ENCODE results near the gene NOD2. TPM values are rescaled to one million over a fixed set of nuclear protein-coding genes. Genes with fewer than 3 reads are reported as not detected.

The NOD2 gene
- total RNA-seq, 6 experiments from 2014 or later: not detected

GRCh38 chr16:50651835-50652438 is 41.5 kb upstream of the NOD2 start:
- Mint-ChIP-seq H3K36me3 (ENCODE audit: low read depth) (no peaks in the 10 kb centered on the region), H3K4me1 (ENCODE audit: low read depth) (no peaks in the 10 kb centered on the region), H3K9me3 (peaks cover 5% of the 10 kb centered on the region; the same call in 1 of the 2 replicates), H3K27me3 (ENCODE audit: insufficient read depth) (peaks cover 25% of the 10 kb centered on the region), H3K27ac (no peak overlapping the region), H3K4me3 (no peak overlapping the region)
- no peak for TF ChIP-seq CTCF (IDR thresholded peaks at IDR 0.05)
- DNase-seq: no peak

- Mint-ChIP-seq H3K4me3 (no peak overlapping the region), H3K4me1 (ENCODE audit: low read depth) (no peaks in the 10 kb centered on the region), H3K27ac (no peak overlapping the region), H3K36me3 (ENCODE audit: low read depth) (no peaks in the 10 kb centered on the region), H3K27me3 (ENCODE audit: insufficient read depth) (peaks cover 16% of the 10 kb centered on the region), H3K9me3 (peaks cover 5% of the 10 kb centered on the region; the same call in 1 of the 2 replicates)
- no peak for TF ChIP-seq CTCF (IDR thresholded peaks at IDR 0.05)
- no peak for DNase-seq
Observed at GRCh38 chr16:50652836-50653425, 40.5 kb upstream of the NOD2 start.

DNA sequence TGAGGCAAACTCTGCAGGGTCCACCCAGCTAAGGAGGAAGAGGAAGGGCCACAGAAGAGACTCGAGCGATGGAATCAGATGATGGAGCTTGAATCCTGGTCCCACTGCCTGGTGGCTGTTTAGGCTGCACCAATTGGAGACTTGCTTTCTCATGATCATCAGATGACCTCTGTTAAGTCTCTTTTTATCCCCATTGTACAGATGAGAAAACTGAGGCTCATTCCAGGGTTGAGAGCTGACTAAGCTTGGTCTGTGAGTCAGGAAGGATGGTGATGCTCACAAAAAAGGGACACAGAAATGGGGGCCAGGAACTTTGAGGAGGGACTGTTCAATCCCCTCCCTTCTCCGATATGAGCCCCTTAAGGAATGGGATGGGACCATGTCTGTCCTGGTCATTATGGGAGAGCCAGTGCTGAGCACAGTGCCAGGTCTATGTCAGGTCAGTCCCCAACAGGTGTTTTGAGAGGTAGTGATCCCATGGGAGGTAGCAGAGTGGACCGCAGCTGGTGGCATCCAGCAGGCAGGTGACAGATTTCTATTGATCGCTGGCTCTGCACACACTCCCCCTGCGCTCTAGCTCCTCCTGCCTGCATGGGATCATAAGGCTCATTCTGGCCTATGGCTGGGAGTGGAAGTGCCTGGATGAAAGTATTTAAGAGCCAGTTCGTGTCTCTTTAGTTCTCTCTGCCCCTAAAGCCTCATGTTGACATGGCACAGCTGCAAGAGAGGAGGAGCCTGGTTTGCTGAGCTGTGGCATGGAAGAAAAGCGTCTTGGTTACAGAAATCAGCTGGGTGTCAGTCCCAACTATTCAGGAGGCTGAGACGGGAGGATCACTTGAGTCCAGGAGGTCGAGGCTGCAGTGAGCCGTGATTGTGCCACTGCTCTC is 39.5 kb upstream of the NOD2 start:
- no peaks in the 10 kb centered on the region for H3K4me1 Mint-ChIP-seq (ENCODE audit: low read depth)
- no peak for DNase-seq
- H3K27me3 Mint-ChIP-seq (ENCODE audit: insufficient read depth): peaks cover 15% of the 10 kb centered on the region
- no peak overlapping the region for H3K4me3 Mint-ChIP-seq
- H3K27ac Mint-ChIP-seq: no peak overlapping the region
- peaks cover 5% of the 10 kb centered on the region; the same call in 1 of the 2 replicates for H3K9me3 Mint-ChIP-seq
- no peak for TF ChIP-seq CTCF (IDR thresholded peaks at IDR 0.05)
- H3K36me3 Mint-ChIP-seq (ENCODE audit: low read depth): no peaks in the 10 kb centered on the region

GRCh38 chr16:50655558-50656055 is 37.8 kb upstream of the NOD2 start:
- no peak for TF ChIP-seq CTCF (IDR thresholded peaks at IDR 0.05)
- Mint-ChIP-seq H3K27ac (no peak overlapping the region), H3K9me3 (peaks cover 5% of the 10 kb centered on the region; the same call in 1 of the 2 replicates), H3K27me3 (ENCODE audit: insufficient read depth) (peaks cover 10% of the 10 kb centered on the region), H3K4me3 (no peak overlapping the region), H3K4me1 (ENCODE audit: low read depth) (no peaks in the 10 kb centered on the region), H3K36me3 (ENCODE audit: low read depth) (no peaks in the 10 kb centered on the region)
- no peak for DNase-seq

DNA sequence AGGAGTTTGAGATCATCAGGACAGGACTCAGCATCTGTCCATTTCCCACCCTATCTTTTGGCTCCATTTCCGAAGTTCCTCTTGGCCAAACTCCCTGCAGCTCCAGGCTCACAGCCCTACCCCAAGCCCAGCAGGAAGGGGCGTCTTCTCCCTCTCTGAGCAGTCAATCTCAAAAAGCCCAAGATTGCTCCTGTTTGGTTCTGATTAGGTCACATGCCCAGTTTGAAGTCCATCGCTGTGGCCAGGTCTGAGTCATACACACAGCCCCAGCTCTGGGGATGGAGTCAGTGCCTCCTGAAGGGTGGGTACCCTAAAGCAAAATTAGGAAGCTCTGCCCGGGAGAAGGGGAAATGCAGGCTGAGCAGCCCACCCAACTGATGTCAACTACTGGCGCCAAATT is 36.2 kb upstream of the NOD2 start:
- no peak for TF ChIP-seq CTCF (IDR thresholded peaks at IDR 0.05)
- no peak for DNase-seq
- Mint-ChIP-seq H3K9me3 (no peaks in the 10 kb centered on the region), H3K4me1 (ENCODE audit: low read depth) (no peaks in the 10 kb centered on the region), H3K4me3 (no peak overlapping the region), H3K27ac (no peak overlapping the region), H3K36me3 (ENCODE audit: low read depth) (no peaks in the 10 kb centered on the region), H3K27me3 (ENCODE audit: insufficient read depth) (peaks cover 10% of the 10 kb centered on the region)
